Measurements from ENCODE around the gene NELFCD.

The NELFCD gene

GRCh38 chr20:59017493-59018231 is 36.6 kb downstream of the NELFCD start:
- no peak for TF ChIP-seq CTCF (IDR thresholded peaks at IDR 0.05; ENCODE audit: borderline replicate concordance, control extremely low read depth, extremely low read depth, insufficient read depth, missing control alignments)
- DNase-seq (ENCODE audit: low spot score): no peak
- in situ Hi-C loops (cut with MboI; ENCODE audit: low sequenced_read_pairs, unreplicated experiment): no loop called here

GRCh38 chr20:59018817-59019216 is 37.8 kb downstream of the NELFCD start:
- DNase-seq (ENCODE audit: low spot score): no peak
- in situ Hi-C loops (cut with MboI; ENCODE audit: low sequenced_read_pairs, unreplicated experiment): no loop called here
- TF ChIP-seq CTCF (IDR thresholded peaks at IDR 0.05; ENCODE audit: borderline replicate concordance, control extremely low read depth, extremely low read depth, insufficient read depth, missing control alignments): no peak

- in situ Hi-C loops (cut with MboI; ENCODE audit: low sequenced_read_pairs, unreplicated experiment): no loop called here
- no peak for TF ChIP-seq CTCF (IDR thresholded peaks at IDR 0.05; ENCODE audit: borderline replicate concordance, control extremely low read depth, extremely low read depth, insufficient read depth, missing control alignments)
Measured at GRCh38 chr20:59019217-59019616, 38.2 kb downstream of the NELFCD start, which contains the start of gene TUBB1. TUBB1 (plus strand) TSS chr20:59019429; CDS start chr20:59019523, 94 bp downstream.

GRCh38 chr20:59020938-59021551 is 40.0 kb downstream of the NELFCD start:
- DNase-seq (ENCODE audit: low spot score): no peak
- in situ Hi-C loops (cut with MboI; ENCODE audit: low sequenced_read_pairs, unreplicated experiment): no loop called here
- no peak for TF ChIP-seq CTCF (IDR thresholded peaks at IDR 0.05; ENCODE audit: borderline replicate concordance, control extremely low read depth, extremely low read depth, insufficient read depth, missing control alignments)

More at GRCh38 chr20:59019217-59019616, 38.2 kb downstream of the NELFCD start, which contains the start of gene TUBB1:
- no peak for DNase-seq (ENCODE audit: low spot score)

DNA sequence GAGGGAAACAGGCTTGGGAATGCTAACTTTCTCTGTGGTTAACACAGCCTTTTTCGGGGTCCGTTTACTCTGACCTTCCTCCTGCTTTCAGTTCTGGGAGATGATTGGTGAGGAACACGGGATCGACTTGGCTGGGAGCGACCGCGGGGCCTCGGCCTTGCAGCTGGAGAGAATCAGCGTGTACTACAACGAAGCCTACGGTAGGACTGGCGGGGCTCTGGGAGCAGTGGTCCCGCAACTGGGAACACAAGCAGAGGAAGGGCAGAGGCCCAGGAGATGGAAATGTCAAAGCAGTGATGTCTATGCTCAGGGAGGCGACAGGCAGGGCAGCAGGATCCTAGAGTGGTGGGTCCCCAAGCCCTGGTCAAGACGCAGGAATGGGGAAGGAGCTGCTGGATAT is 41.7 kb downstream of the NELFCD start:
- in situ Hi-C loops (cut with MboI; ENCODE audit: low sequenced_read_pairs, unreplicated experiment): no loop called here
- no peak for DNase-seq (ENCODE audit: low spot score)
- TF ChIP-seq CTCF (IDR thresholded peaks at IDR 0.05; ENCODE audit: borderline replicate concordance, control extremely low read depth, extremely low read depth, insufficient read depth, missing control alignments): no peak

DNA sequence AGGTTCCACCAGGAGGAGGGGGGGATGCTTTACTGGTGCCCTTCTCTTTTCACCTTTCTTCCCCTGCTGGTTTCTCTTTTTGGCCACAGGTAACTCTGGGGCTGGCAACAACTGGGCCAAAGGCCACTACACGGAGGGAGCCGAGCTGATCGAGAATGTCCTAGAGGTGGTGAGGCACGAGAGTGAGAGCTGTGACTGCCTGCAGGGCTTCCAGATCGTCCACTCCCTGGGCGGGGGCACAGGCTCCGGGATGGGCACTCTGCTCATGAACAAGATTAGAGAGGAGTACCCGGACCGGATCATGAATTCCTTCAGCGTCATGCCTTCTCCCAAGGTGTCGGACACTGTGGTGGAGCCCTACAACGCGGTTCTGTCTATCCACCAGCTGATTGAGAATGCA is 42.6 kb downstream of the NELFCD start:
- TF ChIP-seq CTCF (IDR thresholded peaks at IDR 0.05; ENCODE audit: borderline replicate concordance, control extremely low read depth, extremely low read depth, insufficient read depth, missing control alignments): no peak
- in situ Hi-C loops (cut with MboI; ENCODE audit: low sequenced_read_pairs, unreplicated experiment): no loop called here
- DNase-seq (ENCODE audit: low spot score): no peak

Data from GM13976 (cell line).